Body of pancreas (tissue), 4 donors: ENCODE results near the gene FOXL1. TPM values are rescaled to one million over a fixed set of nuclear protein-coding genes. Genes with fewer than 3 reads are reported as not detected.

Source experiments
- ATAC-seq: fragments of 150-250 bp; one replicate; pipeline ENCODE4 v1.9.1; 2016
- DNase-seq, 4 donors: peaks; one replicate each; pipeline ENCODE4 v3.0.0-alpha.2; 2019
- H3K27ac ChIP-seq, 4 donors: fragments of 200-600 bp; sonication (generic); 1 replicate in 3 of 4; 2 replicates in 1 of 4; pipeline versions ENCODE4 v1.5.1 to v1.6.1; 2016 to 2019; ENCODE audit warnings: mild to moderate bottlenecking in 1 of 4, mixed read lengths in 1 of 4, moderate library complexity in 1 of 4
- H3K27me3 ChIP-seq, 2 donors: fragments of 200-600 bp; sonication (generic); one replicate each; pipeline ENCODE4 v1.6.0; 2016; ENCODE audit warnings: mild to moderate bottlenecking in 1 of 2
- H3K36me3 ChIP-seq, 2 donors: fragments of 200-600 bp; sonication (generic); replicated peaks in 1 of 2; 2 replicates each; pipeline ENCODE4 v1.5.1; 2016; ENCODE audit warnings: low read depth in 2 of 2; ENCODE audit not compliant: insufficient read depth in 1 of 2
- H3K4me1 ChIP-seq: fragments of 200-600 bp; sonication (generic); one replicate; pipeline ENCODE4 v1.6.0; 2016
- H3K4me3 ChIP-seq, 2 donors: fragments of 200-600 bp; sonication (generic); 1 replicate in 1 of 2; 2 replicates in 1 of 2; pipeline ENCODE4 v1.5.1; 2016 to 2019
- H3K9me3 ChIP-seq, 3 donors: fragments of 200-600 bp; sonication (generic); 1 replicate in 2 of 3; 2 replicates in 1 of 3; pipeline ENCODE4 v1.5.1; 2016
- POLR2A ChIP-seq, 3 donors: fragments of 450-650 bp; IDR thresholded peaks; one replicate each; pipeline ENCODE4 v1.6.1; 2016; ENCODE audit warnings: antibody characterized with exemption in 3 of 3, mild to moderate bottlenecking in 2 of 3
- WGBS, 2 donors: methylation state at CpG; one replicate each; pipeline ENCODE4 v1.1.5; 2017; 5-methylcytosine and 5-hydroxymethylcytosine counted together
- intact Hi-C: fragments of 100-400 bp; cut with DNase I; formaldehyde crosslinking; loops from one replicate; pipeline ENCODE4 v1.15.1; 2023
- total RNA-seq, 2 donors: library from RNA; depleted of rRNA; stranded (reverse); fragments of >200 nt; gene quantifications; one replicate each; pipeline ENCODE4 v1.1.0, GENCODE V29; 2016
- TF ChIP-seq, protein P1 (sequence below), 7 experiments: fragments of 450-650 bp in 4 of 7; fragments of 200-600 bp in 3 of 7; sonication (generic) in 3 of 7; IDR thresholded peaks; one replicate each; pipeline ENCODE4 v1.5.1; 2016 to 2019; ENCODE audit warnings: antibody characterized with exemption in 7 of 7

The FOXL1 gene
- total RNA-seq, 2 donors from 2014 or later: 0.52 TPM; not detected in 1

DNA sequence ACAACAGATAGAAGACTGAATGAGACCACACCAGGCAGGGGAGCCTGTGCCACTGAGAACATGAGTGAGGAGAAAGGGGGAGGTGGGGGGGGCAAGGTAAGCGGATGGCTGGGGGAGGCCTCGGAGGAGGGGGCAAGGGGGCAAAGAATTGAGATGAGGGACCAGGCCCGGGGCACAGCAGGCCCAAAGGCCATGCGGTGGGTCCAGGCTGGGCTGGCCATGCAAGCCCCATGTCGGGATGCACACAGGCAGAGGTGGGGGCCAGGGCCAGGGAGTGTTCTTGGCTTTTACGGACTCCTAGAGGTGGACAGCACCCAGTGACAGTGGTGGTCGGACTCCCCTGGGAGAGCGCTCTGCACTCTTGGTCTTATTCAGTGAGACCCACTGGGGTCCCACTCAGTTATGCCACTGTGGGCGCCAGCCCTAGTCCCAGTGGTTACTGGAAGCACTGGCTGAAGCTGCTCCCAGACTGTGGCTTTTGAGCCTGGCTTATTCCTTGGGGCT, 18.5 kb upstream of the FOXL1 start:
- intact Hi-C loops: no loop called here
- WGBS, 2 donors: 69 to 73% methylated on average over 7 to 9 of the region's 9 CpGs
- H3K4me3 ChIP-seq: no peak overlapping the region
- no peak overlapping the region for H3K27ac ChIP-seq
- H3K36me3 ChIP-seq: no peaks in the 10 kb centered on the region
- H3K4me1 ChIP-seq: peaks cover 22% of the 10 kb centered on the region
- DNase-seq (no peak), ATAC-seq (no peak)
- no peaks in the 10 kb centered on the region for H3K9me3 ChIP-seq
- no peak for TF ChIP-seq POLR2A (IDR thresholded peaks at IDR 0.05)
- TF ChIP-seq, protein P1, sequence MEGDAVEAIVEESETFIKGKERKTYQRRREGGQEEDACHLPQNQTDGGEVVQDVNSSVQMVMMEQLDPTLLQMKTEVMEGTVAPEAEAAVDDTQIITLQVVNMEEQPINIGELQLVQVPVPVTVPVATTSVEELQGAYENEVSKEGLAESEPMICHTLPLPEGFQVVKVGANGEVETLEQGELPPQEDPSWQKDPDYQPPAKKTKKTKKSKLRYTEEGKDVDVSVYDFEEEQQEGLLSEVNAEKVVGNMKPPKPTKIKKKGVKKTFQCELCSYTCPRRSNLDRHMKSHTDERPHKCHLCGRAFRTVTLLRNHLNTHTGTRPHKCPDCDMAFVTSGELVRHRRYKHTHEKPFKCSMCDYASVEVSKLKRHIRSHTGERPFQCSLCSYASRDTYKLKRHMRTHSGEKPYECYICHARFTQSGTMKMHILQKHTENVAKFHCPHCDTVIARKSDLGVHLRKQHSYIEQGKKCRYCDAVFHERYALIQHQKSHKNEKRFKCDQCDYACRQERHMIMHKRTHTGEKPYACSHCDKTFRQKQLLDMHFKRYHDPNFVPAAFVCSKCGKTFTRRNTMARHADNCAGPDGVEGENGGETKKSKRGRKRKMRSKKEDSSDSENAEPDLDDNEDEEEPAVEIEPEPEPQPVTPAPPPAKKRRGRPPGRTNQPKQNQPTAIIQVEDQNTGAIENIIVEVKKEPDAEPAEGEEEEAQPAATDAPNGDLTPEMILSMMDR (IDR thresholded peaks at IDR 0.05): no peak
- peaks cover 0 to 11% of the 10 kb centered on the region in 2 donors for H3K27me3 ChIP-seq

DNA sequence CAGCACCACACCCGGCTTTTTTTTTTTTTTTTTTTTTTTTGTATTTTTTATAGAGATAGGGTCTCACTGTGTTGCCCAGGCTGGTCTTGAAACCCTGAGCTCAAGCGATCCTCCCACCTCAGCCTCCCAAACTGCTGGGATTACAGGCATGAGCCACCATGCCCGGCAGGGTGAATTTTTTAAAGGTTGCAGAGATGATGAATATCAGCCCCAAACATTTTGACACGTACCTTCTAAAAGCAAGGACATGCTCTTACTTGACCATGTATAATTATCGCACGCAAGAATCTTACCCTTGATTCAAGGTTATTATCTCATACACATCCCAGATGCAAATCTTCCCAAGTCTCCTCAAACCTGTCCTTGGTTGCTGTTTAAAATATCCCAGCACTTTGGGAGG, 16.0 kb upstream of the FOXL1 start:
- H3K4me3 ChIP-seq: no peak overlapping the region
- peaks cover 0 to 33% of the 10 kb centered on the region in 2 donors for H3K27me3 ChIP-seq
- intact Hi-C loops: no loop called here
- ATAC-seq: no peak
- peaks cover 26% of the 10 kb centered on the region for H3K4me1 ChIP-seq
- H3K9me3 ChIP-seq: no peaks in the 10 kb centered on the region
- no peak overlapping the region for H3K27ac ChIP-seq
- TF ChIP-seq POLR2A (IDR thresholded peaks at IDR 0.05): no peak
- TF ChIP-seq, protein P1 (IDR thresholded peaks at IDR 0.05): no peak
- H3K36me3 ChIP-seq: no peaks in the 10 kb centered on the region
- WGBS, 2 donors: 57 to 60% methylated on average over 6 of the region's 6 CpGs
- DNase-seq: no peak

DNA sequence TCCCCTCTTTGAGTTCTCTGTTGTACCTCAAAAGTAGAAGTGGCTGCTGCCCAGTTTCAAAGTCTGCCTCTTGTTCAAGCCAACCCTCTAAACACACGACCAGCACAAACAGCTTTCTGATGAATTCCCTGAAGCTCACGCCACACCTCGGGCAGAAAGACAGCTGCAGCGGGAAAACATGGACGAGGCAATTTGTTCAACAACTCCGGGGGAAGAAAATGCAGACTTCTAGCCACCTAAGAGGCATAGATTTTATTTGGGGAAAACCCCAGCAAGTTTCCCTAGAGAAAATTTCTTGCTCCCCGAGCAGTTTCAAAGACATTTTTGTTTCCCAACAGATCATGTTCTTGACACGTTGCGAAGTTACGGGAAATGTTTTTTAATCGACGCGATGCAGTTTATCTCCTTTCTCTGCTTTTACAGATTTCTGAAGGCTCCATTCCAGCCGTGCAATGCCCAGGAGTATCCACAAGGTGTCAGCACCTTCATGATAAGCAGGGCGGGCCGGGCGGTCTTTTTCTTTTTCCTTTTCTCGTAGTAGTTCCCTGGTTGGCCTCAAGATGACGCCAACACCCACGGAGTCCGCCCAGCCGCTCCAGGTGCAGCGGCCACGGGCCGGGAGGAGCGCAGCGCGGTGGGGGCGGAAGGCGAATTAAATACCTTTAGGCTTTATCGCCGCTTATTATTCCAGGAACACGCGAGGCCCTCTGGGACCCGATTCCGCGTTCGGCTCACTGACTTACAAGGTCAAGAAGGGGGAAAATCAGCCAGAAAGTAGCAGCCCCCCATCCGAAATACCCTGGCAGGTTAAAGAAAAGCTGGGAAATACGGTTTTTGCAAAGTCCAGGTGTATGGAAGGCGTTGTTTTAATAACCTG, 14.6 kb upstream of the FOXL1 start:
- peaks cover 0 to 43% of the 10 kb centered on the region in 2 donors for H3K27me3 ChIP-seq
- WGBS, 2 donors: 1% methylated on average over 35 to 41 of the region's 41 CpGs
- H3K4me3 ChIP-seq: no peak overlapping the region
- DNase-seq: peak; percentile 91 to 95 (median 93)
- H3K9me3 ChIP-seq: no peaks in the 10 kb centered on the region
- no peaks in the 10 kb centered on the region for H3K36me3 ChIP-seq
- peak; percentile 93 for ATAC-seq
- H3K27ac ChIP-seq: no peak overlapping the region
- TF ChIP-seq, protein P1 (IDR thresholded peaks at IDR 0.05): peak; percentile 99 to 100 (median 100)
- no peak for TF ChIP-seq POLR2A (IDR thresholded peaks at IDR 0.05)
- intact Hi-C loops: no loop called here
- H3K4me1 ChIP-seq: peaks cover 31% of the 10 kb centered on the region

- peaks cover 0 to 55% of the 10 kb centered on the region in 2 donors for H3K27me3 ChIP-seq
- no peak for ATAC-seq
These were observed 13.1 kb upstream of the FOXL1 start for GRCh38 chr16:86565181-86565631.

More at GRCh38 chr16:86565181-86565631, 13.1 kb upstream of the FOXL1 start:
- Histone ChIP-seq H3K4me1 (peaks cover 31% of the 10 kb centered on the region), H3K36me3 (no peaks in the 10 kb centered on the region), H3K4me3 (no peak overlapping the region), H3K9me3 (no peaks in the 10 kb centered on the region), H3K27ac (no peak overlapping the region)
- no peak for DNase-seq
- 21 to 33% methylated on average over 16 of the region's 16 CpGs for whole genome bisulfite sequencing, 2 donors
- TF ChIP-seq POLR2A (IDR thresholded peaks at IDR 0.05): no peak
- TF ChIP-seq, protein P1 (IDR thresholded peaks at IDR 0.05): no peak
- intact Hi-C loops: loop anchor here (5.0 kb wide), 2 partner anchors 492 to 712 kb away; no protein-coding TSS in a partner anchor
